ENCODE results near the gene ANXA2.

DNA sequence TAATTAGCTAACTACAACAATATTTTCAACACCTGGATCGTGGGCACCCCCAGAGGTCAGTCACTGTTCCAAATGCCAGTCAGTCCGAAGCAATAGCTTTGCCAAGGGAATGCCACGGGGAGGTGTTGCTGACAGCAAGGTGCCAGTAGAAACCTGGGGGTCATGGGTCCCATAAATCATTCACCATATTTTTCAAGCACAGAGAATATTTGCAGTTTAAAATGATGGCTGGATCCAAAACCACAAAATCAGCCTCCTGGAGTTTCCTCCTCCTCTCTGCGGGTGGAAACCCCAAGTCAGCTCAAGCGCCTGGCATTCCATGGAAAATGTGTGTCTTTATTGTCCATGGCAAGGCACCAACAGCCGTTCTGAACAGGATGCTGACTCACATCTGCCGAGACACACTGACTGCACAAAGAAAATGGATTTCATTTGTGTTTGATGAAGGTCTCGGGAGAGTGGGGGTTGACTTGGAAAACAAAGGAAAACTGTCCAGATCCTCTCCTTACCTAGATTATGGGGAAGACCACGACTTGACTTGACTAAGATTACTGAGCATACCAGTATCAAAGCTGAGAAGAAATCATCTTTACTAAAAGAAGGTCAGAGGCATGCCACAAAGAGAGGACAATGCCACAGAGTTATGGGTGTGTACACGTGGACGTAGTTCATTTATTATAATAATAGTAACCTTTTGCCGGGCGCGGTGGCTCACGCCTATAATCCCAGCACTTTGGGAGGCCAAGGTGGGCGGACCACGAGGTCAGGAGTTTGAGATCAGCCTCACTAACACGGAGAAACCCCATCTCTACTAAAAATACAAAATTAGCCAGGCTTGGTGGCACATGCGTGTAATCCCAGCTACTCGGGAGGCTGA, 26.4 kb downstream of the ANXA2 start:
- TF ChIP-seq GATA2 (IDR thresholded peaks at IDR 0.05; ENCODE audit: low read depth, low read length) (no peak), GATA3 (IDR thresholded peaks at IDR 0.05; ENCODE audit: low read depth, low read length) (no peak)
